Lower leg skin (tissue), 4 donors: Measurements from ENCODE around the gene VMO1. TPM values are rescaled to one million over a fixed set of nuclear protein-coding genes. Genes with fewer than 3 reads are reported as not detected.

Experiments
- DNase-seq, 2 donors: peaks; one replicate each; pipeline ENCODE4 v3.0.0-alpha.2; 2019; ENCODE audit warnings: low spot score in 2 of 2
- H3K4me3 ChIP-seq: fragments of 200-600 bp; sonication (generic); 2 replicates; pipeline ENCODE4 v1.5.1; 2017; ENCODE audit warnings: mild to moderate bottlenecking, low read depth; ENCODE audit not compliant: poor library complexity, severe bottlenecking
- CTCF ChIP-seq, 3 donors: fragments of 450-650 bp; IDR thresholded peaks; one replicate each; pipeline ENCODE4 v1.5.1; 2016; ENCODE audit warnings: antibody characterized with exemption in 3 of 3, mild to moderate bottlenecking in 3 of 3, moderate library complexity in 2 of 3
- POLR2A ChIP-seq, 2 donors: fragments of 450-650 bp; IDR thresholded peaks; one replicate each; pipeline ENCODE4 v1.6.1; 2016 to 2017; ENCODE audit warnings: antibody characterized with exemption in 2 of 2, mild to moderate bottlenecking in 1 of 2, moderate library complexity in 1 of 2
- WGBS, 2 donors: methylation state at CpG; one replicate each; pipeline ENCODE4 v1.1.5; 2018; 5-methylcytosine and 5-hydroxymethylcytosine counted together
- intact Hi-C: fragments of 100-400 bp; cut with DNase I; formaldehyde crosslinking; loops from one replicate; pipeline ENCODE4 v1.15.0; 2023; ENCODE audit warnings: low total_unique reads
- total RNA-seq, 4 donors: library from RNA; depleted of rRNA; stranded (reverse); fragments of >200 nt; gene quantifications; one replicate each; pipeline ENCODE4 v1.1.0, GENCODE V29; 2016

VMO1 gene
- total RNA-seq, 4 donors from 2014 or later: 2.2 to 9.9 (median 5.3) TPM; not detected in 1

GRCh38 chr17:4812690-4813089 lies 26.5 kb upstream of the VMO1 start:
- no peak for DNase-seq
- 86 to 87% methylated on average over 7 of the region's 7 CpGs for WGBS, 2 donors
- H3K4me3 ChIP-seq: no peak overlapping the region
- TF ChIP-seq POLR2A (IDR thresholded peaks at IDR 0.05) (no peak), CTCF (IDR thresholded peaks at IDR 0.05) (no peak)
- intact Hi-C loops: no loop called here

- TF ChIP-seq POLR2A (IDR thresholded peaks at IDR 0.05): no peak
- 90 to 94% methylated on average over 12 of the region's 12 CpGs for WGBS, 2 donors
- intact Hi-C loops: no loop called here
Observed at GRCh38 chr17:4811471-4811870, 25.3 kb upstream of the VMO1 start.

GRCh38 chr17:4810696-4811290 lies 24.6 kb upstream of the VMO1 start:
- intact Hi-C loops: no loop called here
- TF ChIP-seq POLR2A (IDR thresholded peaks at IDR 0.05) (no peak), CTCF (IDR thresholded peaks at IDR 0.05) (no peak)

More at GRCh38 chr17:4811471-4811870, 25.3 kb upstream of the VMO1 start:
- no peak for DNase-seq
- no peak overlapping the region for H3K4me3 ChIP-seq

GRCh38 chr17:4808378-4808767 lies 22.2 kb upstream of the VMO1 start:
- no peak for TF ChIP-seq POLR2A (IDR thresholded peaks at IDR 0.05)
- no peak for TF ChIP-seq CTCF (IDR thresholded peaks at IDR 0.05)
- DNase-seq: peak in 1 of 2 donors; percentile 91
- intact Hi-C loops: no loop called here
- H3K4me3 ChIP-seq: no peak overlapping the region
- WGBS, 2 donors: 40 to 42% methylated on average over 6 of the region's 6 CpGs

More at GRCh38 chr17:4810696-4811290, 24.6 kb upstream of the VMO1 start:
- no peak for DNase-seq
- 61 to 65% methylated on average over 13 of the region's 13 CpGs for WGBS, 2 donors
- no peak overlapping the region for H3K4me3 ChIP-seq

- TF ChIP-seq CTCF (IDR thresholded peaks at IDR 0.05) (no peak), POLR2A (IDR thresholded peaks at IDR 0.05) (no peak)
- 21 to 22% methylated on average over 32 of the region's 32 CpGs for WGBS, 2 donors
- peak overlapping the region; percentile 55 for H3K4me3 ChIP-seq
- DNase-seq: no peak
- intact Hi-C loops: no loop called here
Observed at GRCh38 chr17:4807605-4808377, 21.6 kb upstream of the VMO1 start.

- peak within 1 kb of the TSS; percentile 55 for H3K4me3 ChIP-seq
- 0 to 1% methylated on average over 36 to 60 of the region's 106 CpGs for WGBS, 2 donors
- intact Hi-C loops: no loop called here
- no peak for TF ChIP-seq POLR2A (IDR thresholded peaks at IDR 0.05)
- TF ChIP-seq CTCF (IDR thresholded peaks at IDR 0.05): no peak
- DNase-seq: peak; percentile 76 to 96
Observed at GRCh38 chr17:4806777-4807604, 20.8 kb upstream of the VMO1 start, which contains the start of gene PLD2. Gene PLD2 (plus strand): TSS chr17:4807152. CDS start chr17:4807773, 621 bp downstream.
